ENCODE data around the gene PALM. TPM values are rescaled to one million over a fixed set of nuclear protein-coding genes. Genes with fewer than 3 reads are reported as not detected.

Gene PALM
- total RNA-seq, 2 donors from 2014 or later, result 14.4 to 28.4 TPM

GRCh38 chr19:681029-682019, 27.4 kb upstream of the PALM start:
- DNase-seq (ENCODE audit: low spot score) (no peak), ATAC-seq (ENCODE audit: insufficient number of reproducible peaks, low FRiP score, low read depth) (no peak)
- peak overlapping the region; percentile 48 to 76 for H3K27ac ChIP-seq
- H3K27me3 ChIP-seq (replicated peaks; ENCODE audit: insufficient read depth), result no peaks in the 10 kb centered on the region
- H3K9me3 ChIP-seq, result no peaks in the 10 kb centered on the region
- TF ChIP-seq CTCF (IDR thresholded peaks at IDR 0.05), result no peak
- H3K4me3 ChIP-seq, result peak overlapping the region; percentile 76
- H3K4me1 ChIP-seq (ENCODE audit: control insufficient read depth in 1 of 2, low read depth in 2 of 2), result peaks cover 14 to 23% of the 10 kb centered on the region in 2 donors
- H3K36me3 ChIP-seq, result peaks cover 6% of the 10 kb centered on the region

GRCh38 chr19:682678-683320, 25.9 kb upstream of the PALM start:
- no peak overlapping the region for H3K27ac ChIP-seq
- ATAC-seq (ENCODE audit: insufficient number of reproducible peaks, low FRiP score, low read depth) (no peak), DNase-seq (ENCODE audit: low spot score) (no peak)
- H3K36me3 ChIP-seq, result peaks cover 6% of the 10 kb centered on the region
- no peak for TF ChIP-seq CTCF (IDR thresholded peaks at IDR 0.05)
- H3K27me3 ChIP-seq (replicated peaks; ENCODE audit: insufficient read depth), result no peaks in the 10 kb centered on the region
- H3K9me3 ChIP-seq, result no peaks in the 10 kb centered on the region
- H3K4me1 ChIP-seq (ENCODE audit: control insufficient read depth in 1 of 2, low read depth in 2 of 2), result peaks cover 14 to 19% of the 10 kb centered on the region in 2 donors
- H3K4me3 ChIP-seq, result no peak overlapping the region

- H3K36me3 ChIP-seq, result peaks cover 6% of the 10 kb centered on the region
- H3K27me3 ChIP-seq (replicated peaks; ENCODE audit: insufficient read depth), result no peaks in the 10 kb centered on the region
- no peak overlapping the region for H3K4me3 ChIP-seq
- no peaks in the 10 kb centered on the region for H3K4me1 ChIP-seq (ENCODE audit: control insufficient read depth in 1 of 2, low read depth in 2 of 2)
- no peak overlapping the region for H3K27ac ChIP-seq
- TF ChIP-seq CTCF (IDR thresholded peaks at IDR 0.05), result no peak
- H3K9me3 ChIP-seq, result no peaks in the 10 kb centered on the region
- DNase-seq (ENCODE audit: low spot score) (no peak), ATAC-seq (ENCODE audit: insufficient number of reproducible peaks, low FRiP score, low read depth) (no peak)
Measured at GRCh38 chr19:685454-685931, 23.2 kb upstream of the PALM start.

GRCh38 chr19:686589-687297, 22.0 kb upstream of the PALM start:
- no peaks in the 10 kb centered on the region for H3K27me3 ChIP-seq (replicated peaks; ENCODE audit: insufficient read depth)
- ATAC-seq (ENCODE audit: insufficient number of reproducible peaks, low FRiP score, low read depth) (no peak), DNase-seq (ENCODE audit: low spot score) (no peak)
- no peaks in the 10 kb centered on the region for H3K4me1 ChIP-seq (ENCODE audit: control insufficient read depth in 1 of 2, low read depth in 2 of 2)
- no peaks in the 10 kb centered on the region for H3K9me3 ChIP-seq
- no peak overlapping the region for H3K4me3 ChIP-seq
- H3K36me3 ChIP-seq, result peaks cover under 1% of the 10 kb centered on the region
- H3K27ac ChIP-seq, result no peak overlapping the region
- no peak for TF ChIP-seq CTCF (IDR thresholded peaks at IDR 0.05)

All from thoracic aorta (tissue), 2 donors.